PC-3 (cell line): ENCODE measurements around the gene HAND2. TPM values are rescaled to one million over a fixed set of nuclear protein-coding genes. Genes with fewer than 3 reads are reported as not detected.

Experiments
- ATAC-seq: fragments of 200-7000 bp; cut with Tn5 transposase; 2 replicates; pipeline ENCODE4 v1.9.1; 2020; ENCODE audit warnings: mild to moderate bottlenecking, moderate library complexity
- BruUV-seq: library from RNA; stranded (reverse); fragments of 400-500 nt; replicated peaks from 2 replicates; lab custom pipeline; 2021; lab: Mats Ljungman, UMichigan
- CTCF ChIA-PET: fragments of 300-600 bp; sonication (Branson Sonifier 250); formaldehyde crosslinking; loops from one replicate; lab custom pipeline; 2022; ENCODE audit warnings: antibody characterized with exemption; lab: Charles Lee
- POLR2A ChIA-PET: fragments of 300-600 bp; sonication (Branson Sonifier 250); formaldehyde crosslinking; loops from one replicate; lab custom pipeline; 2022; ENCODE audit warnings: antibody characterized with exemption; ENCODE audit not compliant: unreplicated experiment; lab: Charles Lee
- DNase-seq: peaks from one replicate; pipeline ENCODE4 v3.0.0-alpha.2; 2015
- H2AFZ ChIP-seq: fragments of 300-600 bp; sonication (generic); 2 replicates; pipeline ENCODE4 v1.6.0; 2016; ENCODE audit warnings: antibody characterized with exemption, low read length
- H3F3A ChIP-seq: fragments of 300-600 bp; sonication (generic); one replicate; pipeline ENCODE4 v1.6.0; 2017; ENCODE audit warnings: antibody characterized with exemption, low read length, control low read depth, mild to moderate bottlenecking; ENCODE audit not compliant: unreplicated experiment
- H3K27ac ChIP-seq: fragments of 300-600 bp; sonication (generic); 2 replicates; pipeline ENCODE4 v1.5.1; 2016; ENCODE audit warnings: mild to moderate bottlenecking, low read length
- H3K27me3 ChIP-seq: fragments of 300-600 bp; sonication (generic); 2 replicates; pipeline ENCODE4 v1.6.1; 2016; ENCODE audit warnings: low read length, mixed read lengths
- H3K36me3 ChIP-seq: fragments of 300-600 bp; sonication (generic); 2 replicates; pipeline ENCODE4 v1.6.1; 2016; ENCODE audit warnings: low read depth, mixed run types, low read length, mixed read lengths
- H3K4me1 ChIP-seq: fragments of 300-600 bp; sonication (generic); 2 replicates; pipeline ENCODE4 v1.5.1; 2016; ENCODE audit warnings: low read length; ENCODE audit not compliant: insufficient read depth
- H3K4me2 ChIP-seq: fragments of 300-600 bp; sonication (generic); 2 replicates; pipeline ENCODE4 v1.6.0; 2016; ENCODE audit warnings: low read length
- H3K4me3 ChIP-seq: fragments of 300-600 bp; sonication (generic); 2 replicates; pipeline ENCODE4 v1.5.1; 2016; ENCODE audit warnings: mild to moderate bottlenecking, low read length, mixed read lengths
- H3K79me2 ChIP-seq: fragments of 300-600 bp; sonication (generic); 2 replicates; pipeline ENCODE4 v1.6.1; 2017; ENCODE audit warnings: low read length, mixed read lengths
- H3K9ac ChIP-seq: fragments of 300-600 bp; sonication (generic); 2 replicates; pipeline ENCODE4 v1.6.0; 2016; ENCODE audit warnings: mild to moderate bottlenecking, low read length
- H3K9me2 ChIP-seq: fragments of 300-600 bp; sonication (generic); replicated peaks from 2 replicates; pipeline ENCODE4 v1.6.1; 2016; ENCODE audit warnings: mixed run types, low read length, mixed read lengths
- H3K9me3 ChIP-seq: fragments of 300-600 bp; sonication (generic); 2 replicates; pipeline ENCODE4 v1.6.1; 2016; ENCODE audit warnings: low read length, mixed read lengths
- H4K20me1 ChIP-seq: fragments of 300-600 bp; sonication (generic); 2 replicates; pipeline ENCODE4 v1.6.1; 2016; ENCODE audit warnings: low read length, mixed read lengths
- EZH2 ChIP-seq: fragments of 300-600 bp; sonication (generic); IDR thresholded peaks from one replicate; pipeline ENCODE4 v1.6.1; 2017; ENCODE audit warnings: antibody characterized with exemption, mild to moderate bottlenecking, low read length; ENCODE audit not compliant: unreplicated experiment
- EZH2phosphoT487 ChIP-seq: fragments of 300-600 bp; sonication (generic); IDR thresholded peaks from 2 replicates; pipeline ENCODE4 v1.6.1; 2018; ENCODE audit warnings: mild to moderate bottlenecking, antibody characterized with exemption, low read length, borderline replicate concordance
- intact Hi-C: fragments of 100-400 bp; cut with micrococcal nuclease; formaldehyde crosslinking; loops from 2 replicates; pipeline ENCODE4 v1.9.0; 2023
- total RNA-seq: library from RNA; depleted of rRNA; stranded (reverse); fragments of >200 nt; gene quantifications from 2 replicates; pipeline ENCODE4 v1.2.3, GENCODE V29; 2014
- TF ChIP-seq, protein P1 (sequence below): fragments of 300-600 bp; sonication (generic); conservative IDR thresholded peaks from 2 replicates; pipeline ENCODE4 v1.5.1; 2017; ENCODE audit warnings: antibody characterized with exemption, low read depth, mild to moderate bottlenecking, low read length

HAND2 gene
- total RNA-seq, 1 experiment from 2014 or later, result not detected

DNA sequence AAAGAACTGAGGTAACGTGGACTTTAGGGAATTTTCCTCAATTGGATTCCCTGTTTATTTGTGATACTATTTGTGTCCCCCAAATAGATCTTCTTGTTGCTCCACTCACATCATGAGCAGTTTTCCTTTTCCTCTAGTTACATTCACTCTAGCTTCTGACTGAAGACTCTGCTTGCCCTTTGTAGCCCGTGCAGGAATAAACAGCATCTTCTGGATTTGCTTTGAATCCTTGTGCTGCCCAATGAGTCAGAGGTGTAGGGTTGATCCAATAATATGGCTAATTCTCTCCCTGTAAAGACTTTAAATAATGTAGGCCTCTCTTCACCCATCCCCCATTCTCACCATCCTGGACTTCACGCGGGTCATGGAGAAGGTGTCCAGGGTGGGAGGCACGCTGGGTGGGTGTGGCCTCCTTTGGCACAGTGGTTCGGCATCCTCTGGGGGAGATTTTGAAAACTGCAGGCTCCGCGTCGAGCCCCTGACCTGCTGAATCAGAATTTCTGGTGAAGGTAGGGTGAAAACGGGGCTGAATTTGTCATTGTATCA, 9.0 kb downstream of the HAND2 start:
- Histone ChIP-seq H3K27ac (no peak overlapping the region), H3K36me3 (no peaks in the 10 kb centered on the region), H3K4me1 (no peaks in the 10 kb centered on the region), H3F3A (no peaks in the 10 kb centered on the region), H3K4me3 (no peak overlapping the region), H3K9me2 (no peaks in the 10 kb centered on the region), H2AFZ (no peak overlapping the region), H3K4me2 (no peak overlapping the region), H3K9me3 (no peaks in the 10 kb centered on the region), H3K9ac (no peak overlapping the region), H4K20me1 (no peaks in the 10 kb centered on the region), H3K79me2 (no peaks in the 10 kb centered on the region), H3K27me3 (peaks cover 32% of the 10 kb centered on the region; the same call in 1 of the 2 replicates)
- ChIA-PET CTCF (no interaction called here), POLR2A (no interaction called here)
- intact Hi-C loops, result no loop called here
- DNase-seq, result no peak
- BruUV-seq, result no TSS peak
- ATAC-seq, result no peak
- TF ChIP-seq EZH2phosphoT487, result no peak
- no peak for TF ChIP-seq EZH2
- TF ChIP-seq, protein P1, sequence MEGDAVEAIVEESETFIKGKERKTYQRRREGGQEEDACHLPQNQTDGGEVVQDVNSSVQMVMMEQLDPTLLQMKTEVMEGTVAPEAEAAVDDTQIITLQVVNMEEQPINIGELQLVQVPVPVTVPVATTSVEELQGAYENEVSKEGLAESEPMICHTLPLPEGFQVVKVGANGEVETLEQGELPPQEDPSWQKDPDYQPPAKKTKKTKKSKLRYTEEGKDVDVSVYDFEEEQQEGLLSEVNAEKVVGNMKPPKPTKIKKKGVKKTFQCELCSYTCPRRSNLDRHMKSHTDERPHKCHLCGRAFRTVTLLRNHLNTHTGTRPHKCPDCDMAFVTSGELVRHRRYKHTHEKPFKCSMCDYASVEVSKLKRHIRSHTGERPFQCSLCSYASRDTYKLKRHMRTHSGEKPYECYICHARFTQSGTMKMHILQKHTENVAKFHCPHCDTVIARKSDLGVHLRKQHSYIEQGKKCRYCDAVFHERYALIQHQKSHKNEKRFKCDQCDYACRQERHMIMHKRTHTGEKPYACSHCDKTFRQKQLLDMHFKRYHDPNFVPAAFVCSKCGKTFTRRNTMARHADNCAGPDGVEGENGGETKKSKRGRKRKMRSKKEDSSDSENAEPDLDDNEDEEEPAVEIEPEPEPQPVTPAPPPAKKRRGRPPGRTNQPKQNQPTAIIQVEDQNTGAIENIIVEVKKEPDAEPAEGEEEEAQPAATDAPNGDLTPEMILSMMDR, result no peak

DNA sequence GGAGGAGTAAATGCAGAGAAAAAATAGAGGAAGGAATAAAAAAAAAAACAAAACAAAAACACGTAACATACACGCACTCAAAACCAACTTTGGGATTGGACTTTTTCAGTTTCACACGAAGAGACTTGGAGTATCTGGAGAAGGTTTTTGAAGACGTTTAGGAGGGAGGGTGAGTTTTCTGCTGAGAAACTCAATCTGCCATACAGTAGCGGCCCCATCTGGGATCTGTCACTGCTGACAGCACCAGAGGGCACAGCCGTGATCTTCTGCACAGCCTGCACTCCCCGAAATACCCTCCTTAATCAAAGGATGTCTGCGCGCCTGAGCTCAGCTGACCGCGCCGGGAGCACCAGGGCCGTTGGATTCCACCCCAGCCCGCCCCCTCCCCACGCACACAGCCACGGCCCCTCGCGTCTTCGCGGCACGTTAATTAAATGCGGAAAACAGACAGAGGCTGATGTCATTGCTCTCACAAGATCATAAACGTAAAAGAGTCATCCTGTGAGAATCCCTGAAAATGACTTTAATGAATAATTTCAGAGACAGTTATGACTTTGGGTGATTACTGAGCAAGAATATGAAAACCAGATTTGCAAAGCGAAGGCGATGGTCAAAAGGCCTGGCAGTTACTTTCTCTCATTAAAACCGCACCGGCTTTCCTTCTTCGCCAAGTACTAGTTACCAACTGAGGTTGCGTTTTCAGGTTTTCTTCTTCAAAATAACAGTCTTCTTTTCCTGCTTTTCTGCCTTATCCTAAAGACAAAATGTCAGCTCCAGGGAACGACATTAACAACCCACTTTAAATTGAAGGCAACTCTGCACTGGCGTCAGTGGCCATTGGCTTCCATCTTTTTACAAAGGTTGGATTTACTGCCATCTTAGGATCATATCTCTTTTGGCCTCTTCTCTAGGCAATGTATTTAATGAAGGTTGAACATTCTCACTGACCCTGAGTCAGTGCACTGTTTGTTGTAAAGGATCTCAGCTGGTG, 10.6 kb downstream of the HAND2 start:
- Histone ChIP-seq H3K4me2 (no peak overlapping the region), H3K9ac (no peak overlapping the region)

More for the DNA sequence above, 10.6 kb downstream of the HAND2 start:
- Histone ChIP-seq H2AFZ (no peak overlapping the region), H4K20me1 (no peaks in the 10 kb centered on the region), H3F3A (no peaks in the 10 kb centered on the region), H3K27me3 (peaks cover 16% of the 10 kb centered on the region; the same call in 1 of the 2 replicates), H3K9me3 (no peaks in the 10 kb centered on the region), H3K79me2 (no peaks in the 10 kb centered on the region), H3K4me1 (no peaks in the 10 kb centered on the region), H3K4me3 (no peak overlapping the region), H3K36me3 (no peaks in the 10 kb centered on the region), H3K27ac (no peak overlapping the region), H3K9me2 (no peaks in the 10 kb centered on the region)
- TF ChIP-seq EZH2 (no peak), EZH2phosphoT487 (no peak)
- TF ChIP-seq, protein P1, result no peak
- intact Hi-C loops, result no loop called here
- DNase-seq (no peak), ATAC-seq (no peak)
- POLR2A ChIA-PET, result no interaction called here
- no TSS peak for BruUV-seq
- CTCF ChIA-PET, result no interaction called here
